Body of pancreas (tissue), 4 donors: Measurements from ENCODE around the gene FBN3. TPM values are rescaled to one million over a fixed set of nuclear protein-coding genes. Genes with fewer than 3 reads are reported as not detected.
"Not testable (repeated sequence)": the region's sequence is repeated elsewhere in the genome, so short reads cannot be mapped to it uniquely, and the experiment has no call there.

Experiments used
- ATAC-seq: fragments of 150-250 bp; one replicate; pipeline ENCODE4 v1.9.1; 2016
- DNase-seq, 4 donors: peaks; one replicate each; pipeline ENCODE4 v3.0.0-alpha.2; 2019
- H3K27ac ChIP-seq, 4 donors: fragments of 200-600 bp; sonication (generic); 1 replicate in 3 of 4; 2 replicates in 1 of 4; pipeline versions ENCODE4 v1.5.1 to v1.6.1; 2016 to 2019; ENCODE audit warnings: mild to moderate bottlenecking in 1 of 4, mixed read lengths in 1 of 4, moderate library complexity in 1 of 4
- H3K27me3 ChIP-seq, 2 donors: fragments of 200-600 bp; sonication (generic); one replicate each; pipeline ENCODE4 v1.6.0; 2016; ENCODE audit warnings: mild to moderate bottlenecking in 1 of 2
- H3K36me3 ChIP-seq, 2 donors: fragments of 200-600 bp; sonication (generic); replicated peaks in 1 of 2; 2 replicates each; pipeline ENCODE4 v1.5.1; 2016; ENCODE audit warnings: low read depth in 2 of 2; ENCODE audit not compliant: insufficient read depth in 1 of 2
- H3K4me1 ChIP-seq: fragments of 200-600 bp; sonication (generic); one replicate; pipeline ENCODE4 v1.6.0; 2016
- H3K4me3 ChIP-seq, 2 donors: fragments of 200-600 bp; sonication (generic); 1 replicate in 1 of 2; 2 replicates in 1 of 2; pipeline ENCODE4 v1.5.1; 2016 to 2019
- H3K9me3 ChIP-seq, 3 donors: fragments of 200-600 bp; sonication (generic); 1 replicate in 2 of 3; 2 replicates in 1 of 3; pipeline ENCODE4 v1.5.1; 2016
- CTCF ChIP-seq, 7 experiments: fragments of 450-650 bp in 4 of 7; fragments of 200-600 bp in 3 of 7; sonication (generic) in 3 of 7; IDR thresholded peaks; one replicate each; pipeline ENCODE4 v1.5.1; 2016 to 2019; ENCODE audit warnings: antibody characterized with exemption in 7 of 7
- POLR2A ChIP-seq, 3 donors: fragments of 450-650 bp; IDR thresholded peaks; one replicate each; pipeline ENCODE4 v1.6.1; 2016; ENCODE audit warnings: antibody characterized with exemption in 3 of 3, mild to moderate bottlenecking in 2 of 3
- WGBS, 2 donors: methylation state at CpG; one replicate each; pipeline ENCODE4 v1.1.5; 2017; 5-methylcytosine and 5-hydroxymethylcytosine counted together
- intact Hi-C: fragments of 100-400 bp; cut with DNase I; formaldehyde crosslinking; loops from one replicate; pipeline ENCODE4 v1.15.1; 2023
- total RNA-seq, 2 donors: library from RNA; depleted of rRNA; stranded (reverse); fragments of >200 nt; gene quantifications; one replicate each; pipeline ENCODE4 v1.1.0, GENCODE V29; 2016

The FBN3 gene
- total RNA-seq, 2 donors from 2014 or later: 0.26 TPM; not detected in 1

DNA sequence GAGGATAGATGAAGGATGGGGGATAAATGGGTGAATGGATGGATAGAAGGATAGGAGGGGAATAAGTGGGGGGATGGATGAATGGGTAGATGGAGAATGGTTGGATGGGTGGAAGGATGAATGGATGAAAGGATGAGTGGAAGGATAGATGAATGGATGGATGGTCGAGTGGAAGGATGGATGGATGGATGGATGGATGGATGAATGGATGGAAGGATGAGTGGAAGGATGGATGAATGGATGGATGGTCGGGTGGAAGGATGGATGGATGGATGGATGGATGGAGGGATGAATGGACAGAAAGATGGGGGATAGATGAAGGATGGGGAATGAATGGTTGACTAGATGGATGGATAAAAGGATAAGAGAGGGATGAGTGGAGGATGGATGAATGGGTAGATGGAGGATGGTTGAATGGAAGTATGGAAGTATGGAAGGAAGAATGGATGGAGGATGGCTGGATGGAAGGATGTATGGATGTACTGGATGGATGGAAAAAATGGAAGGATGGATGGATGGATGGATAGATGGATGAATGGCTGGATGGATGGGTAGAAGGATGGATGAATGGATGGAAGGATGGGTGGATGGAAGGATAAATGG lies 42.0 kb downstream of the FBN3 start:
- Histone ChIP-seq H3K9me3 (no peaks in the 10 kb centered on the region), H3K27me3 (no peaks in the 10 kb centered on the region), H3K27ac (no peak overlapping the region), H3K4me3 (no peak overlapping the region), H3K36me3 (no peaks in the 10 kb centered on the region), H3K4me1 (no peaks in the 10 kb centered on the region)
- DNase-seq (no peak), ATAC-seq (no peak)
- no peak for TF ChIP-seq CTCF (IDR thresholded peaks at IDR 0.05)
- TF ChIP-seq POLR2A (IDR thresholded peaks at IDR 0.05): no peak
- intact Hi-C loops: no loop called here
- 38 to 47% methylated on average over 2 of the region's 2 CpGs for WGBS, 2 donors

- intact Hi-C loops: no loop called here
- Histone ChIP-seq H3K4me1 (no peaks in the 10 kb centered on the region), H3K36me3 (no peaks in the 10 kb centered on the region), H3K4me3 (no peak overlapping the region), H3K27me3 (no peaks in the 10 kb centered on the region), H3K9me3 (no peaks in the 10 kb centered on the region), H3K27ac (no peak overlapping the region)
- DNase-seq: no peak
- TF ChIP-seq POLR2A (IDR thresholded peaks at IDR 0.05): no peak
- no peak for TF ChIP-seq CTCF (IDR thresholded peaks at IDR 0.05)
- WGBS, 2 donors: 60 to 78% methylated on average over 2 of the region's 2 CpGs
- no peak for ATAC-seq
Measured at GRCh38 chr19:8105471-8105870, 43.9 kb downstream of the FBN3 start.

DNA sequence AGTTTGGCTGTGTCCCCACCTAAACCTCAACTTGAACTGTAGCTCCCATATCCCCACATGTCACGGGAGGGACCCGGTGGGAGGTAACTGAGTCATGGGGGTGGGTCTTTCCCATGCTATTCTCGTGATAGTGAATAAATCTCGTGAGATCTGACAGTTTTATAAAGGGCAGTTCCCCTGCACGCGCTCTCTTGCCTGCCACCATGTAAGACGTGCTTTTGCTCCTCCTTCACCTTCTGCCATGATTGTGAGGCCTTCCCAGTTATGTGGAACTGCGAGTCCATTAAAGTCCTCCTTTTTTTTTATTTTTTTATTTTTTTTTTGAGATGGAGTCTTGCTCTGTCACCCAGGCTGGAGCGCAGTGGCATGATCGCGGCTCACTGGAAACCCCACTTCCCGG lies 47.5 kb downstream of the FBN3 start:
- WGBS, 2 donors: 80 to 82% methylated on average over 11 to 12 of the region's 12 CpGs
- DNase-seq, H3K27me3 ChIP-seq, intact Hi-C loops, H3K27ac ChIP-seq, H3K4me3 ChIP-seq, H3K9me3 ChIP-seq, ATAC-seq, H3K4me1 ChIP-seq, H3K36me3 ChIP-seq: not testable (repeated sequence)

- no peak overlapping the region for H3K27ac ChIP-seq
- intact Hi-C loops: no loop called here
- H3K36me3 ChIP-seq: no peaks in the 10 kb centered on the region
- no peak for DNase-seq
- WGBS, 2 donors: 84 to 91% methylated on average over 4 of the region's 4 CpGs
- peaks cover 0 to 8% (median 0%) of the 10 kb centered on the region in 3 donors for H3K9me3 ChIP-seq
- H3K4me1 ChIP-seq: no peaks in the 10 kb centered on the region
- no peak overlapping the region for H3K4me3 ChIP-seq
- H3K27me3 ChIP-seq: no peaks in the 10 kb centered on the region
- no peak for ATAC-seq
- TF ChIP-seq POLR2A (IDR thresholded peaks at IDR 0.05) (no peak), CTCF (IDR thresholded peaks at IDR 0.05) (no peak)
Measured at GRCh38 chr19:8101311-8101710, 48.1 kb downstream of the FBN3 start.

DNA sequence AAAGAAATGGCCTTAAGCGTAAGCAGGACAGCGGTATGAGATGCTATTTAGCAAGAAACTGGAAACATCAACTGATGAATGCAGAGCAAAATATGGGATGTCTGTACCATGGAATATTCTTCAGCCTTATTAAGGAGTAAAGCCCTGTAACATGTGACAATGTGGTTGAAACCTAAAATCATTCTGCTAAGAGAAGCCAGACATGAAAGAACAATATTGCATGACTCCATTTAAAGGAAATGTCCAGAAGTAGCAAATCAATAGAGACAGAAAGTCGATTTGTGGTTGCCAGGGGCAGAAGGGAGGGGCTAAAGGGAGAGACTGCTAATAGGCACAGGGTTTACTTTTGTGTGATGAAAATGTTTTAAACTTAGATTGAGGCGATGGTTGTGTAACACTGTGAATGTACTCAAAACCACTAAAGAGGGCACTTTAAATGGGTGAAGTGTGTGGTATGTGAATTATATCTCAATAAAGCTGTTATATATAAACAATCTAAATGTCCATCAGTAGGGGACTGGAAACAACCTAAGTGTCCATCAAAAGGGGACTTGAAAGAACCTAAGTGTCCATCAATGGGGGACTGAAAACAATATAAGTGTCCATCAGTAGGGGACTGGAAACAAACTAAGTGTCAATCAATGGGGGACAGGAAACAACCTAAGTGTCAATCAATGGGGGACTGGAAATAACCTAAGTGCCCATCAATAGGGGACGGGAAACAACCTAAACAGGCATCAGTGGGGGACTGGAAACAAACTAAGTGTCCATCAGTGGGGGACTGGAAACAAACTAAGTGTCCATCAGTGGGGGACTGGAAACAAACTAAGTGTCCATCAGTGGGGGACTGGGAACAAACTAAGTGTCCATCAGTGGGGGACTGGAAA lies 51.5 kb downstream of the FBN3 start:
- ATAC-seq: no peak
- no peak for DNase-seq
- H3K9me3 ChIP-seq: peaks cover 0 to 22% (median 0%) of the 10 kb centered on the region in 3 donors
- H3K4me3 ChIP-seq: no peak overlapping the region
- intact Hi-C loops: no loop called here
- TF ChIP-seq CTCF (IDR thresholded peaks at IDR 0.05) (no peak), POLR2A (IDR thresholded peaks at IDR 0.05) (no peak)
- 67 to 72% methylated on average over 5 of the region's 5 CpGs for WGBS, 2 donors
- no peaks in the 10 kb centered on the region for H3K4me1 ChIP-seq
- no peaks in the 10 kb centered on the region for H3K36me3 ChIP-seq
- H3K27me3 ChIP-seq: no peaks in the 10 kb centered on the region
- no peak overlapping the region for H3K27ac ChIP-seq
